CD14-positive monocyte (primary cell): Measurements from ENCODE around the gene MCF2L. TPM values are rescaled to one million over a fixed set of nuclear protein-coding genes. Genes with fewer than 3 reads are reported as not detected.

ENCODE experiments used
- DNase-seq, 3 donors: peaks; one replicate each; pipeline ENCODE4 v3.0.0-alpha.2; 2011 to 2022
- H2AFZ ChIP-seq: 2 replicates; pipeline ENCODE4 v1.6.0; 2012; ENCODE audit warnings: mild to moderate bottlenecking, low read depth, low read length, inconsistent platforms; ENCODE audit not compliant: insufficient read depth, poor library complexity, severe bottlenecking
- H3K27ac ChIP-seq, 2 donors: 1 replicate in 1 of 2; 2 replicates in 1 of 2; pipeline ENCODE4 v1.5.1; 2012 to 2013; ENCODE audit warnings: low read length in 2 of 2, control low read depth in 1 of 2, inconsistent platforms in 1 of 2, low read depth in 1 of 2, mild to moderate bottlenecking in 1 of 2
- H3K27me3 ChIP-seq, 2 donors: one replicate each; pipeline versions ENCODE4 v1.6.0 to v1.6.1; 2011 to 2013; ENCODE audit warnings: low read length in 2 of 2; ENCODE audit not compliant: control insufficient read depth in 2 of 2, insufficient read depth in 2 of 2
- H3K36me3 ChIP-seq, 2 donors: replicated peaks in 1 of 2; 1 replicate in 1 of 2; 2 replicates in 1 of 2; pipeline versions ENCODE4 v1.5.1 to v1.6.1; 2012 to 2013; ENCODE audit warnings: low read length in 2 of 2, control low read depth in 1 of 2, inconsistent platforms in 1 of 2, mild to moderate bottlenecking in 1 of 2; ENCODE audit not compliant: insufficient read depth in 2 of 2, control insufficient read depth in 1 of 2
- H3K4me1 ChIP-seq, 2 donors: 1 replicate in 1 of 2; 2 replicates in 1 of 2; pipeline versions ENCODE4 v1.5.1 to v1.6.1; 2012 to 2013; ENCODE audit warnings: low read length in 2 of 2, control low read depth in 1 of 2, inconsistent platforms in 1 of 2, mild to moderate bottlenecking in 1 of 2, moderate library complexity in 1 of 2; ENCODE audit not compliant: insufficient read depth in 2 of 2, control insufficient read depth in 1 of 2
- H3K4me2 ChIP-seq: replicated peaks from 2 replicates; pipeline ENCODE3; 2012; ENCODE audit warnings: low read length, moderate library complexity, mild to moderate bottlenecking; ENCODE audit not compliant: poor library complexity, severe bottlenecking; ENCODE audit errors: extremely low read depth
- H3K4me3 ChIP-seq, 3 experiments: fragments of 200-600 bp in 1 of 3; sonication (generic) in 1 of 3; replicated peaks in 1 of 3; 1 replicate in 2 of 3; 2 replicates in 1 of 3; pipeline ENCODE4 v1.5.1; 2011 to 2013; ENCODE audit warnings: low read length in 3 of 3, mild to moderate bottlenecking in 3 of 3, control low read depth in 2 of 3, low read depth in 2 of 3, inconsistent platforms in 1 of 3, moderate library complexity in 1 of 3
- H3K79me2 ChIP-seq: 2 replicates; pipeline ENCODE4 v1.6.0; 2012; ENCODE audit warnings: mild to moderate bottlenecking, control low read depth, inconsistent platforms, low read length, moderate library complexity; ENCODE audit not compliant: insufficient read depth
- H3K9ac ChIP-seq: 2 replicates; pipeline ENCODE4 v1.6.0; 2017; ENCODE audit warnings: low read length, mild to moderate bottlenecking; ENCODE audit not compliant: insufficient read depth, poor library complexity, severe bottlenecking
- H3K9me3 ChIP-seq, 2 donors: replicated peaks in 1 of 2; 1 replicate in 1 of 2; 2 replicates in 1 of 2; pipeline versions ENCODE4 v1.5.1 to v1.6.1; 2012 to 2013; ENCODE audit warnings: low read length in 2 of 2, control low read depth in 1 of 2; ENCODE audit not compliant: control insufficient read depth in 1 of 2, insufficient read depth in 1 of 2
- H4K20me1 ChIP-seq: 2 replicates; pipeline ENCODE4 v1.6.0; 2012; ENCODE audit warnings: mild to moderate bottlenecking, low read length, control low read depth, moderate library complexity; ENCODE audit not compliant: insufficient read depth
- H3K27ac Mint-ChIP-seq, 7 donors: one replicate each; pipeline ENCODE4 v1.8.0; 2020; ENCODE audit warnings: mild to moderate bottlenecking in 7 of 7, mixed read lengths in 7 of 7, moderate library complexity in 6 of 7, inconsistent platforms in 2 of 7
- H3K27me3 Mint-ChIP-seq, 3 donors: one replicate each; pipeline ENCODE4 v1.8.0; 2021 to 2022; ENCODE audit warnings: low read depth in 3 of 3, mild to moderate bottlenecking in 3 of 3, mixed read lengths in 3 of 3, moderate library complexity in 3 of 3, inconsistent platforms in 1 of 3
- H3K36me3 Mint-ChIP-seq, 2 donors: one replicate each; pipeline ENCODE4 v1.8.0; 2020; ENCODE audit warnings: mixed read lengths in 2 of 2, inconsistent platforms in 1 of 2, mild to moderate bottlenecking in 1 of 2
- H3K4me1 Mint-ChIP-seq: one replicate; pipeline ENCODE4 v1.8.0; 2020; ENCODE audit warnings: mild to moderate bottlenecking, mixed read lengths
- H3K4me3 Mint-ChIP-seq, 2 donors: one replicate each; pipeline ENCODE4 v1.8.0; 2020; ENCODE audit warnings: mild to moderate bottlenecking in 2 of 2, mixed read lengths in 2 of 2, moderate library complexity in 1 of 2
- H3K9me3 Mint-ChIP-seq, 7 donors: one replicate each; pipeline ENCODE4 v1.8.0; 2020 to 2022; ENCODE audit warnings: mixed read lengths in 7 of 7, mild to moderate bottlenecking in 6 of 7, moderate library complexity in 6 of 7, inconsistent platforms in 2 of 7
- WGBS: methylation state at CpG from one replicate; pipeline ENCODE4 v1.1.5; 2013; ENCODE audit warnings: missing lambda C conversion rate; ENCODE audit not compliant: insufficient coverage; 5-methylcytosine and 5-hydroxymethylcytosine counted together
- intact Hi-C, 2 donors: fragments of 100-400 bp; cut with micrococcal nuclease; formaldehyde crosslinking; loops; one replicate each; pipeline versions ENCODE4 v1.15.0 to v1.15.1; 2023
- polyA plus RNA-seq, 3 donors: library from polyadenylated mRNA; depleted of rRNA in 1 of 3; unstranded in 2 of 3; stranded (reverse) in 1 of 3; fragments of 300-500 nt in 2 of 3; fragments of >200 nt in 1 of 3; fragmentation: Illumina TruSeq in 2 of 3; gene quantifications; 1 replicate in 2 of 3; 2 replicates in 1 of 3; pipeline ENCODE4 v1.2.3, GENCODE V29; 2012 to 2021
- TF ChIP-seq, protein P1 (sequence below): fragments of 200-600 bp; IDR thresholded peaks from one replicate; pipeline ENCODE4 v1.8.0; 2022; ENCODE audit warnings: antibody characterized with exemption, mild to moderate bottlenecking

The MCF2L gene
- polyA plus RNA-seq, 3 donors, result not detected

- Histone ChIP-seq H3K36me3 (no peaks in the 10 kb centered on the region), H3K9me3 (peaks cover 0 to 6% of the 10 kb centered on the region in 2 donors), H3K27ac (no peak overlapping the region), H3K9ac (no peak overlapping the region), H3K4me2 (no peak overlapping the region), H3K4me3 (no peak overlapping the region), H2AFZ (no peak overlapping the region), H3K27me3 (no peaks in the 10 kb centered on the region), H4K20me1 (no peaks in the 10 kb centered on the region), H3K4me1 (no peaks in the 10 kb centered on the region), H3K79me2 (no peaks in the 10 kb centered on the region)
- Mint-ChIP-seq H3K4me1 (no peaks in the 10 kb centered on the region), H3K9me3 (peaks cover 2 to 16% (median 11%) of the 10 kb centered on the region in 7 donors), H3K27ac (no peak overlapping the region), H3K27me3 (no peaks in the 10 kb centered on the region), H3K36me3 (no peaks in the 10 kb centered on the region), H3K4me3 (no peak overlapping the region)
- 99% methylated on average over 15 of the region's 22 CpGs for WGBS
- no peak for DNase-seq
- intact Hi-C loops, result no loop called here
- TF ChIP-seq, protein P1, sequence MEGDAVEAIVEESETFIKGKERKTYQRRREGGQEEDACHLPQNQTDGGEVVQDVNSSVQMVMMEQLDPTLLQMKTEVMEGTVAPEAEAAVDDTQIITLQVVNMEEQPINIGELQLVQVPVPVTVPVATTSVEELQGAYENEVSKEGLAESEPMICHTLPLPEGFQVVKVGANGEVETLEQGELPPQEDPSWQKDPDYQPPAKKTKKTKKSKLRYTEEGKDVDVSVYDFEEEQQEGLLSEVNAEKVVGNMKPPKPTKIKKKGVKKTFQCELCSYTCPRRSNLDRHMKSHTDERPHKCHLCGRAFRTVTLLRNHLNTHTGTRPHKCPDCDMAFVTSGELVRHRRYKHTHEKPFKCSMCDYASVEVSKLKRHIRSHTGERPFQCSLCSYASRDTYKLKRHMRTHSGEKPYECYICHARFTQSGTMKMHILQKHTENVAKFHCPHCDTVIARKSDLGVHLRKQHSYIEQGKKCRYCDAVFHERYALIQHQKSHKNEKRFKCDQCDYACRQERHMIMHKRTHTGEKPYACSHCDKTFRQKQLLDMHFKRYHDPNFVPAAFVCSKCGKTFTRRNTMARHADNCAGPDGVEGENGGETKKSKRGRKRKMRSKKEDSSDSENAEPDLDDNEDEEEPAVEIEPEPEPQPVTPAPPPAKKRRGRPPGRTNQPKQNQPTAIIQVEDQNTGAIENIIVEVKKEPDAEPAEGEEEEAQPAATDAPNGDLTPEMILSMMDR, result no peak
Measured at GRCh38 chr13:113074876-113075275, 105.9 kb downstream of the MCF2L start.

GRCh38 chr13:113075711-113076110 is 106.7 kb downstream of the MCF2L start:
- Histone ChIP-seq H3K4me2 (no peak overlapping the region), H3K4me1 (no peaks in the 10 kb centered on the region), H3K79me2 (no peaks in the 10 kb centered on the region), H3K4me3 (no peak overlapping the region), H3K36me3 (no peaks in the 10 kb centered on the region), H3K27me3 (no peaks in the 10 kb centered on the region), H3K27ac (no peak overlapping the region), H3K9me3 (peaks cover 0 to 6% of the 10 kb centered on the region in 2 donors), H2AFZ (no peak overlapping the region), H3K9ac (no peak overlapping the region), H4K20me1 (no peaks in the 10 kb centered on the region)
- DNase-seq, result no peak
- no peak overlapping the region for H3K27ac Mint-ChIP-seq
- H3K27me3 Mint-ChIP-seq, result no peaks in the 10 kb centered on the region
- intact Hi-C loops, result no loop called here
- no peak overlapping the region for H3K4me3 Mint-ChIP-seq
- no peaks in the 10 kb centered on the region for H3K4me1 Mint-ChIP-seq
- WGBS, result 96% methylated on average over 14 of the region's 17 CpGs
- TF ChIP-seq, protein P1, result no peak
- no peaks in the 10 kb centered on the region for H3K36me3 Mint-ChIP-seq
- H3K9me3 Mint-ChIP-seq, result peaks cover 2 to 14% (median 11%) of the 10 kb centered on the region in 7 donors
